Measurements from ENCODE around the gene NDUFA11. TPM values are rescaled to one million over a fixed set of nuclear protein-coding genes. Genes with fewer than 3 reads are reported as not detected.
A peak's percentile ranks its signal among the peaks of the same experiment; 100 is the strongest.
"Not testable (repeated sequence)": the region's sequence is repeated elsewhere in the genome, so short reads cannot be mapped to it uniquely, and the experiment has no call there.

The NDUFA11 gene
- polyA plus RNA-seq, 2 donors: 328 to 390 TPM

GRCh38 chr19:5892772-5893275 is 10.8 kb downstream of the NDUFA11 start:
- Histone ChIP-seq H3K36me3 (ENCODE audit: control insufficient read depth in 2 of 2, insufficient read depth in 2 of 2, low read length in 1 of 2) (peaks cover 5 to 25% of the 10 kb centered on the region in 2 donors), H3K27ac (ENCODE audit: low read depth in 2 of 2, low read length in 1 of 2) (no peak overlapping the region), H3K27me3 (ENCODE audit: control insufficient read depth in 1 of 2, insufficient read depth in 2 of 2, low read length in 2 of 2) (no peaks in the 10 kb centered on the region), H3K4me1 (ENCODE audit: control insufficient read depth in 2 of 2, insufficient read depth in 2 of 2, low read length in 1 of 2) (peaks cover 4 to 31% of the 10 kb centered on the region in 2 donors), H3K9me3 (ENCODE audit: control insufficient read depth in 2 of 2, insufficient read depth in 1 of 2, low read depth in 1 of 2, low read length in 1 of 2) (peaks cover 0 to 4% of the 10 kb centered on the region in 2 donors), H3K4me3 (ENCODE audit: low read depth in 1 of 2, low read length in 2 of 2) (no peak overlapping the region)
- 54 to 55% methylated on average over 14 to 15 of the region's 15 CpGs for WGBS, 2 donors

- peaks cover 5 to 25% of the 10 kb centered on the region in 2 donors for H3K36me3 ChIP-seq (ENCODE audit: control insufficient read depth in 2 of 2, insufficient read depth in 2 of 2, low read length in 1 of 2)
- WGBS, 2 donors: 10 to 12% methylated on average over 47 to 48 of the region's 48 CpGs
- H3K9me3 ChIP-seq (ENCODE audit: control insufficient read depth in 2 of 2, insufficient read depth in 1 of 2, low read depth in 1 of 2, low read length in 1 of 2): peaks cover 0 to 4% of the 10 kb centered on the region in 2 donors
- peak overlapping the region in 1 of 2 donors; percentile 14 for H3K4me3 ChIP-seq (ENCODE audit: low read depth in 1 of 2, low read length in 2 of 2)
- H3K4me1 ChIP-seq (ENCODE audit: control insufficient read depth in 2 of 2, insufficient read depth in 2 of 2, low read length in 1 of 2): peaks cover 4 to 31% of the 10 kb centered on the region in 2 donors
- H3K27me3 ChIP-seq (ENCODE audit: control insufficient read depth in 1 of 2, insufficient read depth in 2 of 2, low read length in 2 of 2): no peaks in the 10 kb centered on the region
- H3K27ac ChIP-seq (ENCODE audit: low read depth in 2 of 2, low read length in 1 of 2): no peak overlapping the region
Measured at GRCh38 chr19:5891938-5892771, 11.4 kb downstream of the NDUFA11 start.

- WGBS, 2 donors: 60 to 62% methylated on average over 4 of the region's 4 CpGs
- Histone ChIP-seq H3K27ac (ENCODE audit: low read depth in 2 of 2, low read length in 1 of 2) (no peak overlapping the region), H3K4me3 (ENCODE audit: low read depth in 1 of 2, low read length in 2 of 2) (no peak overlapping the region), H3K4me1 (ENCODE audit: control insufficient read depth in 2 of 2, insufficient read depth in 2 of 2, low read length in 1 of 2) (peaks cover 4 to 27% of the 10 kb centered on the region in 2 donors), H3K36me3 (ENCODE audit: control insufficient read depth in 2 of 2, insufficient read depth in 2 of 2, low read length in 1 of 2) (peaks cover 5 to 19% of the 10 kb centered on the region in 2 donors), H3K9me3 (ENCODE audit: control insufficient read depth in 2 of 2, insufficient read depth in 1 of 2, low read depth in 1 of 2, low read length in 1 of 2) (peaks cover 0 to 4% of the 10 kb centered on the region in 2 donors), H3K27me3 (ENCODE audit: control insufficient read depth in 1 of 2, insufficient read depth in 2 of 2, low read length in 2 of 2) (no peaks in the 10 kb centered on the region)
Measured at GRCh38 chr19:5891572-5891937, 12.0 kb downstream of the NDUFA11 start.

- no peaks in the 10 kb centered on the region for H3K9me3 ChIP-seq (ENCODE audit: control insufficient read depth in 2 of 2, insufficient read depth in 1 of 2, low read depth in 1 of 2, low read length in 1 of 2)
- 45 to 48% methylated on average over 9 to 10 of the region's 10 CpGs for WGBS, 2 donors
- H3K4me1 ChIP-seq (ENCODE audit: control insufficient read depth in 2 of 2, insufficient read depth in 2 of 2, low read length in 1 of 2): peaks cover 4 to 17% of the 10 kb centered on the region in 2 donors
- H3K27me3 ChIP-seq (ENCODE audit: control insufficient read depth in 1 of 2, insufficient read depth in 2 of 2, low read length in 2 of 2): no peaks in the 10 kb centered on the region
- H3K36me3 ChIP-seq (ENCODE audit: control insufficient read depth in 2 of 2, insufficient read depth in 2 of 2, low read length in 1 of 2): peaks cover 0 to 7% of the 10 kb centered on the region in 2 donors
- peak overlapping the region in 1 of 2 donors; percentile 12 for H3K4me3 ChIP-seq (ENCODE audit: low read depth in 1 of 2, low read length in 2 of 2)
- no peak overlapping the region for H3K27ac ChIP-seq (ENCODE audit: low read depth in 2 of 2, low read length in 1 of 2)
Measured at GRCh38 chr19:5890099-5890498, 13.5 kb downstream of the NDUFA11 start.

- H3K4me3 ChIP-seq (ENCODE audit: low read depth in 1 of 2, low read length in 2 of 2): no peak overlapping the region
- no peaks in the 10 kb centered on the region for H3K9me3 ChIP-seq (ENCODE audit: control insufficient read depth in 2 of 2, insufficient read depth in 1 of 2, low read depth in 1 of 2, low read length in 1 of 2)
- no peaks in the 10 kb centered on the region for H3K27me3 ChIP-seq (ENCODE audit: control insufficient read depth in 1 of 2, insufficient read depth in 2 of 2, low read length in 2 of 2)
- WGBS, 2 donors: 46 to 53% methylated on average over 17 of the region's 17 CpGs
- H3K27ac ChIP-seq (ENCODE audit: low read depth in 2 of 2, low read length in 1 of 2): peak overlapping the region in 1 of 2 donors; percentile 24
- peaks cover 3 to 15% of the 10 kb centered on the region in 2 donors for H3K4me1 ChIP-seq (ENCODE audit: control insufficient read depth in 2 of 2, insufficient read depth in 2 of 2, low read length in 1 of 2)
- peaks cover 0 to 2% of the 10 kb centered on the region in 2 donors for H3K36me3 ChIP-seq (ENCODE audit: control insufficient read depth in 2 of 2, insufficient read depth in 2 of 2, low read length in 1 of 2)
Measured at GRCh38 chr19:5889288-5889971, 14.2 kb downstream of the NDUFA11 start.

GRCh38 chr19:5884065-5884811 is 19.4 kb downstream of the NDUFA11 start:
- not testable (repeated sequence) for H3K27ac ChIP-seq (ENCODE audit: low read depth in 2 of 2, low read length in 1 of 2); H3K9me3 ChIP-seq (ENCODE audit: control insufficient read depth in 2 of 2, insufficient read depth in 1 of 2, low read depth in 1 of 2, low read length in 1 of 2); H3K36me3 ChIP-seq (ENCODE audit: control insufficient read depth in 2 of 2, insufficient read depth in 2 of 2, low read length in 1 of 2); H3K27me3 ChIP-seq (ENCODE audit: control insufficient read depth in 1 of 2, insufficient read depth in 2 of 2, low read length in 2 of 2); H3K4me3 ChIP-seq (ENCODE audit: low read depth in 1 of 2, low read length in 2 of 2); H3K4me1 ChIP-seq (ENCODE audit: control insufficient read depth in 2 of 2, insufficient read depth in 2 of 2, low read length in 1 of 2)
- 57 to 60% methylated on average over 11 of the region's 11 CpGs for WGBS, 2 donors

- H3K4me3 ChIP-seq (ENCODE audit: low read depth in 1 of 2, low read length in 2 of 2): not testable (repeated sequence)
- H3K27ac ChIP-seq (ENCODE audit: low read depth in 2 of 2, low read length in 1 of 2): peak overlapping the region in 1 of 2 donors; percentile 70
- WGBS, 2 donors: 60 to 62% methylated on average over 11 to 13 of the region's 13 CpGs
Measured at GRCh38 chr19:5883157-5883873, 20.3 kb downstream of the NDUFA11 start.

GRCh38 chr19:5882421-5882968 is 21.1 kb downstream of the NDUFA11 start:
- WGBS, 2 donors: 51 to 56% methylated on average over 9 of the region's 9 CpGs
- Histone ChIP-seq H3K27me3 (ENCODE audit: control insufficient read depth in 1 of 2, insufficient read depth in 2 of 2, low read length in 2 of 2) (no peaks in the 10 kb centered on the region), H3K9me3 (ENCODE audit: control insufficient read depth in 2 of 2, insufficient read depth in 1 of 2, low read depth in 1 of 2, low read length in 1 of 2) (no peaks in the 10 kb centered on the region), H3K27ac (ENCODE audit: low read depth in 2 of 2, low read length in 1 of 2) (peak overlapping the region in 1 of 2 donors; percentile 75), H3K36me3 (ENCODE audit: control insufficient read depth in 2 of 2, insufficient read depth in 2 of 2, low read length in 1 of 2) (no peaks in the 10 kb centered on the region), H3K4me3 (ENCODE audit: low read depth in 1 of 2, low read length in 2 of 2) (no peak overlapping the region), H3K4me1 (ENCODE audit: control insufficient read depth in 2 of 2, insufficient read depth in 2 of 2, low read length in 1 of 2) (peaks cover 0 to 4% of the 10 kb centered on the region in 2 donors)

More at GRCh38 chr19:5883157-5883873, 20.3 kb downstream of the NDUFA11 start:
- not testable (repeated sequence) for H3K4me1 ChIP-seq (ENCODE audit: control insufficient read depth in 2 of 2, insufficient read depth in 2 of 2, low read length in 1 of 2); H3K27me3 ChIP-seq (ENCODE audit: control insufficient read depth in 1 of 2, insufficient read depth in 2 of 2, low read length in 2 of 2); H3K9me3 ChIP-seq (ENCODE audit: control insufficient read depth in 2 of 2, insufficient read depth in 1 of 2, low read depth in 1 of 2, low read length in 1 of 2); H3K36me3 ChIP-seq (ENCODE audit: control insufficient read depth in 2 of 2, insufficient read depth in 2 of 2, low read length in 1 of 2)

Data from esophagus (tissue), 2 donors.